ENCODE measurements around the gene CFP. TPM values are rescaled to one million over a fixed set of nuclear protein-coding genes. Genes with fewer than 3 reads are reported as not detected.

Gene CFP
- total and polyA plus RNA-seq, 2 of the 13 experiments (the other 11 are each of a cell fraction or from before 2014, with no cell fraction given), result 0.01 TPM; not detected in 1

DNA sequence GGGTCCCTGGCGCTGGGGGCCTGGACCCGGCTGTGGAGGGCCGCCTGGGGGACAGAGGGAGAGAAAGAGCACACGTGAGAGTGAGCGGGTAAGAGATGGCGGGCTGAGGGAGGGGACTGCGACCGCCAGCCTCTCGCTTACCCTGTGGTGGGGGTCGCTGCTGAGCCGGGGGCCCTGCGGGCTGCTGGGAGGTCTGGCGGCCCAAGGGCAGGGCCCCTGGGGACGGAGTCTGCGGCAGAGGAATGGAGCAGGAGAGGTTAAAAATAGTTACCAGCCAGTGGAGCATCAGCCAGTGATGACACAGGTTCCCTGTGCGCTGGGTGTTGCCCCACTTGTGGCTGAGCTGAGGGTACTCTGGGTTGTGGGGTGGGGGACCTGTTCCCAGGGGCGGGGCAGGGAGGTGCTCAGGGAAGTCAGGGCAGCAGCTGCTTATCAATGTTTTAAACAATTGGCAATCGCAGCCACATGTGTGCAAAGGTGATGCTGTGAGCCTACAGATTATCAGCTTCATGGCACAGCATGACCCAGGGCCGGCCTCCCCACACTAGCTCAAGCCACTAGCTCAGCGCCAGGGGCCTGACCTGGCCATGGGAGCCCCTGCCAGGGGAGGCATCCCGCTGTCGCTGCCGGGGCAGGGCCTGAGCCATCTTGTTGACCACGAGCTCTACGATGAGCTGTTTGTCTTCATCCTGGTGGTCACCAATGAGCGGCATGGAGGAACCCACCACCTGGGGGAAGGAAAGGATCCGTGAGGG is 55.0 kb downstream of the CFP start:
- Histone ChIP-seq H3K9me3 (ENCODE audit: low read length) (no peaks in the 10 kb centered on the region), H2AFZ (ENCODE audit: low read length) (no peak overlapping the region), H3K27me3 (ENCODE audit: control insufficient read depth in 1 of 2, insufficient read depth in 2 of 2, low read length in 2 of 2) (no peaks in the 10 kb centered on the region; a peak in 2 of 5 replicates), H3K36me3 (replicated peaks in 1 of 2; ENCODE audit: control insufficient read depth in 1 of 2, insufficient read depth in 2 of 2, low read length in 2 of 2) (0 out of 5 replicates have a peak, but pooled peaks cover 0 to under 1% of the 10 kb centered on the region in 2 experiments), H3K79me2 (ENCODE audit: insufficient read depth, low read length) (no peaks in the 10 kb centered on the region), H3K27ac (ENCODE audit: extremely low read length, insufficient read depth, low read length) (no peak overlapping the region), H3K4me2 (ENCODE audit: low read depth, low read length) (no peak overlapping the region), H3K9ac (ENCODE audit: insufficient read depth, low read depth, low read length) (no peak overlapping the region), H3K4me3 (replicated peaks in 1 of 3; ENCODE audit: insufficient read depth in 1 of 3, low read depth in 2 of 3, low read length in 3 of 3) (no peak overlapping the region), H4K20me1 (ENCODE audit: insufficient read depth, low read length) (no peaks in the 10 kb centered on the region), H3K4me1 (ENCODE audit: insufficient read depth, low read length) (peaks cover 16% of the 10 kb centered on the region)
- ATAC-seq (no peak), FAIRE-seq (no peak), DNase-seq (ENCODE audit: low spot score) (no peak)
- ChIA-PET POLR2A (no interaction called here), CTCF (ENCODE audit: low intra/inter-chr PET ratio, low total read pairs) (no interaction called here)
- in situ Hi-C loops (cut with HindIII; ENCODE audit: extremely low pct_ligation_motif_present, low pct_unique_long_range_greater_than_20kb) (no loop called here), intact Hi-C loops (cut with micrococcal nuclease; ENCODE audit: unreplicated experiment) (no loop called here)
- no peak for TF ChIP-seq ZNF747 (CRISPR knock-in tag; IDR thresholded peaks at IDR 0.05; ENCODE audit: borderline replicate concordance)
- no peak for TF ChIP-seq SP2 (CRISPR knock-in tag; IDR thresholded peaks at IDR 0.05)
- TF ChIP-seq POLR2A (IDR thresholded peaks at IDR 0.05; ENCODE audit: insufficient read depth in 1 of 2, low read depth in 2 of 2, low read length in 2 of 2), result no peak
- TF ChIP-seq ZBTB7B (CRISPR knock-in tag; IDR thresholded peaks at IDR 0.05), result no peak
- no peak for TF ChIP-seq TAF1 (CRISPR knock-in tag; IDR thresholded peaks at IDR 0.05)
- TF ChIP-seq, protein P1, sequence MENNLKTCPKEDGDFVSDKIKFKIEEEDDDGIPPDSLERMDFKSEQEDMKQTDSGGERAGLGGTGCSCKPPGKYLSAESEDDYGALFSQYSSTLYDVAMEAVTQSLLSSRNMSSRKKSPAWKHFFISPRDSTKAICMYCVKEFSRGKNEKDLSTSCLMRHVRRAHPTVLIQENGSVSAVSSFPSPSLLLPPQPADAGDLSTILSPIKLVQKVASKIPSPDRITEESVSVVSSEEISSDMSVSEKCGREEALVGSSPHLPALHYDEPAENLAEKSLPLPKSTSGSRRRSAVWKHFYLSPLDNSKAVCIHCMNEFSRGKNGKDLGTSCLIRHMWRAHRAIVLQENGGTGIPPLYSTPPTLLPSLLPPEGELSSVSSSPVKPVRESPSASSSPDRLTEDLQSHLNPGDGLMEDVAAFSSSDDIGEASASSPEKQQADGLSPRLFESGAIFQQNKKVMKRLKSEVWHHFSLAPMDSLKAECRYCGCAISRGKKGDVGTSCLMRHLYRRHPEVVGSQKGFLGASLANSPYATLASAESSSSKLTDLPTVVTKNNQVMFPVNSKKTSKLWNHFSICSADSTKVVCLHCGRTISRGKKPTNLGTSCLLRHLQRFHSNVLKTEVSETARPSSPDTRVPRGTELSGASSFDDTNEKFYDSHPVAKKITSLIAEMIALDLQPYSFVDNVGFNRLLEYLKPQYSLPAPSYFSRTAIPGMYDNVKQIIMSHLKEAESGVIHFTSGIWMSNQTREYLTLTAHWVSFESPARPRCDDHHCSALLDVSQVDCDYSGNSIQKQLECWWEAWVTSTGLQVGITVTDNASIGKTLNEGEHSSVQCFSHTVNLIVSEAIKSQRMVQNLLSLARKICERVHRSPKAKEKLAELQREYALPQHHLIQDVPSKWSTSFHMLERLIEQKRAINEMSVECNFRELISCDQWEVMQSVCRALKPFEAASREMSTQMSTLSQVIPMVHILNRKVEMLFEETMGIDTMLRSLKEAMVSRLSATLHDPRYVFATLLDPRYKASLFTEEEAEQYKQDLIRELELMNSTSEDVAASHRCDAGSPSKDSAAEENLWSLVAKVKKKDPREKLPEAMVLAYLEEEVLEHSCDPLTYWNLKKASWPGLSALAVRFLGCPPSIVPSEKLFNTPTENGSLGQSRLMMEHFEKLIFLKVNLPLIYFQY (CRISPR knock-in tag; IDR thresholded peaks at IDR 0.05; ENCODE audit: borderline replicate concordance), result no peak
- TF ChIP-seq, protein P2, sequence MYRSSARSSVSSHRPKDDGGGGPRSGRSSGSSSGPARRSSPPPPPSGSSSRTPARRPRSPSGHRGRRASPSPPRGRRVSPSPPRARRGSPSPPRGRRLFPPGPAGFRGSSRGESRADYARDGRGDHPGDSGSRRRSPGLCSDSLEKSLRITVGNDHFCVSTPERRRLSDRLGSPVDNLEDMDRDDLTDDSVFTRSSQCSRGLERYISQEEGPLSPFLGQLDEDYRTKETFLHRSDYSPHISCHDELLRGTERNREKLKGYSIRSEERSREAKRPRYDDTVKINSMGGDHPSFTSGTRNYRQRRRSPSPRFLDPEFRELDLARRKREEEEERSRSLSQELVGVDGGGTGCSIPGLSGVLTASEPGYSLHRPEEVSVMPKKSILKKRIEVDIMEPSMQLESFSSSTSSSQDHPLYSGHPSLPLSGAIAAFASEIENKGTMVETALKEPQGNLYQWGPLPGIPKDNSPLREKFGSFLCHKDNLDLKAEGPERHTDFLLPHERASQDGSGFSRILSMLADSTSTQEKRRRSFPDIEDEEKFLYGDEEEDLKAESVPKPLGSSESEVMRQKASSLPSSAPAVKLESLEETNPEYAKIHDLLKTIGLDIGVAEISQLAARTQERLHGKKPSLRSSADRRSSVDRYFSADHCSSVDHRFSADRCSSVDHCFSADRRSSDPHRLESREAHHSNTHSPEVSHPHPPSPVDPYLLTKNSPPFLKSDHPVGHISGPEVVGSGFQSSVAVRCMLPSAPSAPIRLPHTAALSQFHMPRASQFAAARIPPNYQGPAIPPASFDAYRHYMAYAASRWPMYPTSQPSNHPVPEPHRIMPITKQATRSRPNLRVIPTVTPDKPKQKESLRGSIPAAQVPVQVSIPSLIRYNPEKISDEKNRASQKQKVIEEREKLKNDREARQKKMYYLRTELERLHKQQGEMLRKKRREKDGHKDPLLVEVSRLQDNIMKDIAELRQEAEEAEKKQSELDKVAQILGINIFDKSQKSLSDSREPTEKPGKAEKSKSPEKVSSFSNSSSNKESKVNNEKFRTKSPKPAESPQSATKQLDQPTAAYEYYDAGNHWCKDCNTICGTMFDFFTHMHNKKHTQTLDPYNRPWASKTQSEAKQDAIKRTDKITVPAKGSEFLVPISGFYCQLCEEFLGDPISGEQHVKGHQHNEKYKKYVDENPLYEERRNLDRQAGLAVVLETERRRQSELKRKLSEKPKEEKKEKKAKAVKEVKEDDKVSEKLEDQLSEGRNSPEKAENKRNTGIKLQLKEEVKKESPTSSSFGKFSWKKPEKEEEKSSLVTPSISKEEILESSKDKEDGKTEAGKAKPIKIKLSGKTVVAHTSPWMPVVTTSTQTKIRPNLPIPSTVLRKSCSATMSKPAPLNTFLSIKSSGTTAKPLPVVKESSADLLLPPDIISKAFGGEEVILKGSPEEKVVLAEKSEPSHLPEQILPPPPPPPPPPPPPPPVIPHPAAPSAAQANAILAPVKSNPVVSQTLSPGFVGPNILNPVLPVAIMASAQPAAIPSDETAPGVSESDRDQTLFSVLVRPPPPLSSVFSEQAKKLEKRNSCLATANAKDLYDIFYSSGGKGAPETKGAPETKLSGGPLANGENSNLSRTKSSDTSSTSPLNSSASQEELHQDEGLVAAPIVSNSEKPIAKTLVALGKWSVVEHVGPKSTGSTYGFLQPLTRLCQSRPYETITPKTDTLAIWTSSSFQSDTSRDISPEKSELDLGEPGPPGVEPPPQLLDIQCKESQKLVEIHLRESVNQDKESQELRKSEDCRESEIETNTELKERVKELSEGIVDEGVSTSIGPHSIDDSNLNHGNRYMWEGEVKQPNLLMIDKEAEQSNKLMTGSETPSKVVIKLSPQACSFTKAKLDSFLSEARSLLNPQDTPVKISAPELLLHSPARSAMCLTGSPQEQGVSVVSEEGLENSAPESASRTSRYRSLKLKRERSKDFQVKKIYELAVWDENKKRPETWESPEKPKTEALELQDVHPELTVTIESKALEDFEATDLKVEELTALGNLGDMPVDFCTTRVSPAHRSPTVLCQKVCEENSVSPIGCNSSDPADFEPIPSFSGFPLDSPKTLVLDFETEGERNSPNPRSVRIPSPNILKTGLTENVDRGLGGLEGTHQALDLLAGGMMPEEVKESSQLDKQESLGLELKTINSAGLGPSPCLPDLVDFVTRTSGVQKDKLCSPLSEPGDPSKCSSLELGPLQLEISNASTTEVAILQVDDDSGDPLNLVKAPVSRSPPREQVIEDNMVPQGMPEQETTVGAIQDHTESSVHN (CRISPR knock-in tag; IDR thresholded peaks at IDR 0.05), result no peak
- no TSS peak for BruUV-seq (replicated peaks)
- 35% methylated on average over 4 of the region's 27 CpGs for WGBS (ENCODE audit: low lambda C conversion rate)

All from HepG2 (cell line).